HG02970 (cell line): Measurements from ENCODE around the gene BTNL9.
"Not testable (repeated sequence)": the region's sequence is repeated elsewhere in the genome, so short reads cannot be mapped to it uniquely, and the experiment has no call there.

Experiments
- ATAC-seq: cut with Tn5 transposase; IDR thresholded peaks from one replicate; pipeline ENCODE4 v1.9.1; 2021; ENCODE audit warnings: mild to moderate bottlenecking, moderate library complexity, moderate number of reproducible peaks; ENCODE audit not compliant: unreplicated experiment, low FRiP score

The BTNL9 gene

GRCh38 chr5:181097383-181097753, 57.3 kb downstream of the BTNL9 start:
- ATAC-seq: not testable (repeated sequence)

GRCh38 chr5:181097759-181098491, 57.9 kb downstream of the BTNL9 start:
- not testable (repeated sequence) for ATAC-seq

- no peak for ATAC-seq
Measured at GRCh38 chr5:181098762-181099601, 58.9 kb downstream of the BTNL9 start.

- ATAC-seq: no peak
Measured at GRCh38 chr5:181099602-181100086, 59.6 kb downstream of the BTNL9 start.

- no peak for ATAC-seq
Measured at GRCh38 chr5:181100121-181100875, 60.2 kb downstream of the BTNL9 start.

GRCh38 chr5:181101030-181101641, 61.1 kb downstream of the BTNL9 start:
- not testable (repeated sequence) for ATAC-seq

GRCh38 chr5:181101930-181102674, 62.0 kb downstream of the BTNL9 start:
- not testable (repeated sequence) for ATAC-seq

- not testable (repeated sequence) for ATAC-seq
Measured at GRCh38 chr5:181104259-181104568, 64.1 kb downstream of the BTNL9 start.

- ATAC-seq: not testable (repeated sequence)
Measured at GRCh38 chr5:181104606-181105390, 64.7 kb downstream of the BTNL9 start.

- ATAC-seq: no peak
Measured at GRCh38 chr5:181105391-181106025, 65.4 kb downstream of the BTNL9 start.

GRCh38 chr5:181107699-181108098, 67.6 kb downstream of the BTNL9 start:
- no peak for ATAC-seq

GRCh38 chr5:181108578-181109165, 68.6 kb downstream of the BTNL9 start:
- no peak for ATAC-seq

GRCh38 chr5:181109489-181110013, 69.5 kb downstream of the BTNL9 start:
- ATAC-seq: no peak

GRCh38 chr5:181111010-181111409, 70.9 kb downstream of the BTNL9 start:
- ATAC-seq: no peak
